Activated effector memory CD4-positive, alpha-beta T cell treated with anti-CD3 and anti-CD28 coated beads, Interleukin-2, amount 50 U/mL, for 16 hours (primary cell): ENCODE data around the gene ADAMTSL1.

ENCODE experiments used
- DNase-seq: peaks from one replicate; pipeline ENCODE4 v3.0.0-alpha.2; 2020

Gene ADAMTSL1

GRCh38 chr9:18788256-18788655 lies 314.3 kb downstream of the ADAMTSL1 start:
- DNase-seq: no peak

GRCh38 chr9:18791074-18791473 lies 317.1 kb downstream of the ADAMTSL1 start:
- no peak for DNase-seq

GRCh38 chr9:18793122-18793521 lies 319.2 kb downstream of the ADAMTSL1 start:
- no peak for DNase-seq

GRCh38 chr9:18795947-18796671 lies 322.2 kb downstream of the ADAMTSL1 start:
- DNase-seq: no peak

- DNase-seq: no peak
These were observed 322.8 kb downstream of the ADAMTSL1 start for GRCh38 chr9:18796696-18797270.

- DNase-seq: no peak
These were observed 324.2 kb downstream of the ADAMTSL1 start for GRCh38 chr9:18798106-18798505.

- no peak for DNase-seq
These were observed 324.7 kb downstream of the ADAMTSL1 start for GRCh38 chr9:18798508-18799290.

GRCh38 chr9:18799428-18799827 lies 325.5 kb downstream of the ADAMTSL1 start:
- DNase-seq: no peak

GRCh38 chr9:18800579-18800978 lies 326.6 kb downstream of the ADAMTSL1 start:
- no peak for DNase-seq

- no peak for DNase-seq
These were observed 331.4 kb downstream of the ADAMTSL1 start for GRCh38 chr9:18805386-18805785.

- DNase-seq: no peak
These were observed 332.5 kb downstream of the ADAMTSL1 start for GRCh38 chr9:18806232-18807080.

- DNase-seq: no peak
These were observed 336.6 kb downstream of the ADAMTSL1 start for GRCh38 chr9:18810581-18810980.

- DNase-seq: no peak
These were observed 337.2 kb downstream of the ADAMTSL1 start for GRCh38 chr9:18811171-18811570.

GRCh38 chr9:18819418-18819817 lies 345.5 kb downstream of the ADAMTSL1 start:
- no peak for DNase-seq

GRCh38 chr9:18820566-18821095 lies 346.7 kb downstream of the ADAMTSL1 start:
- DNase-seq: no peak

- DNase-seq: no peak
These were observed 347.8 kb downstream of the ADAMTSL1 start for GRCh38 chr9:18821788-18822187.

- no peak for DNase-seq
These were observed 348.9 kb downstream of the ADAMTSL1 start for GRCh38 chr9:18822850-18823249.

GRCh38 chr9:18824095-18824666 lies 350.2 kb downstream of the ADAMTSL1 start:
- DNase-seq: no peak

- DNase-seq: no peak
These were observed 351.8 kb downstream of the ADAMTSL1 start for GRCh38 chr9:18825656-18826170.

- no peak for DNase-seq
These were observed 352.3 kb downstream of the ADAMTSL1 start for GRCh38 chr9:18826248-18826647.

GRCh38 chr9:18829066-18829465 lies 355.1 kb downstream of the ADAMTSL1 start:
- no peak for DNase-seq

GRCh38 chr9:18829873-18830272 lies 355.9 kb downstream of the ADAMTSL1 start:
- DNase-seq: no peak
